ENCODE results near the gene TMEM185B. TPM values are rescaled to one million over a fixed set of nuclear protein-coding genes. Genes with fewer than 3 reads are reported as not detected.

The TMEM185B gene
- total RNA-seq, 2 experiments from 2014 or later: 15.9 to 17.3 TPM

GRCh38 chr2:120251880-120252224, 28.7 kb upstream of the TMEM185B start:
- ChIA-PET POLR2A (interaction anchor here (0.6 to 1.7 kb wide), 8 partner anchors 15 to 1279 kb away, joined by 3 to 9 read pairs (median 3); partner anchors contain the start of genes RNU4ATAC and TMEM185B), CTCF (interaction anchor here (1.0 to 4.7 kb wide), 7 partner anchors 12 to 75 kb away, joined by 3 to 20 read pairs (median 4); no protein-coding TSS in a partner anchor)
- peak overlapping the region; percentile 83 for H3K27ac Mint-ChIP-seq
- H3K4me3 Mint-ChIP-seq: peak overlapping the region; percentile 92
- DNase-seq (no peak), ATAC-seq (no peak)
- H3K36me3 Mint-ChIP-seq (ENCODE audit: low read depth): peaks cover 11% of the 10 kb centered on the region
- no peaks in the 10 kb centered on the region for H3K9me3 Mint-ChIP-seq (ENCODE audit: low read depth)
- peaks cover 35% of the 10 kb centered on the region for H3K4me1 Mint-ChIP-seq
- H3K27me3 Mint-ChIP-seq: peaks cover 6% of the 10 kb centered on the region
- intact Hi-C loops (cut with DNase I, micrococcal nuclease): loop anchor here (1.0 to 10.0 kb wide), 8 partner anchors 20 to 885 kb away; partner anchors contain the start of genes TMEM185B (in 2 of the 2), C2orf76 (in 1 of the 2), DBI (in 1 of the 2) and EPB41L5 (in 1 of the 2)

- H3K36me3 Mint-ChIP-seq (ENCODE audit: low read depth): peaks cover 5% of the 10 kb centered on the region
- H3K9me3 Mint-ChIP-seq (ENCODE audit: low read depth): no peaks in the 10 kb centered on the region
- DNase-seq: no peak
These were observed 27.9 kb upstream of the TMEM185B start for GRCh38 chr2:120251078-120251477.

DNA sequence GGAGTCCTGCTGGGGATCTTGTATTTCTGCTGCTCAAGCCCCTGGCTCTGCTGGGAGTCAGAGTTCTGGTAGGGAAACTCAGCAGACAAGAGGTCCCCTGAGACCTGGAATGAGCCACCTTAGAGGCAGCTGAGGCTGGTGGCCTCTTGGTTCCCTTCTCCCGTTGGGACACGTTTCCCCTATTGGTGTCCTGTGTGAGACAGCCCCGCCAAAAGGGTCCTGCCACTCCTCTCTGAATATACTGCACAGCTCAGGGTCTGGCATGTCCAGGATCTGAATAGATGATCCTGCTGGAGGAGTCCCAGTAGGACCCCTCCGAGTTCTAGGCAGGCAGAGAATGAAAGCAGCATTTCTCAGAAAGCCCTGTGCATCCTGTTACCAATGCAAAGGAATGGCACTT, 27.4 kb upstream of the TMEM185B start:
- Mint-ChIP-seq H3K4me1 (peaks cover 23% of the 10 kb centered on the region), H3K9me3 (ENCODE audit: low read depth) (no peaks in the 10 kb centered on the region), H3K36me3 (ENCODE audit: low read depth) (peaks cover 3% of the 10 kb centered on the region), H3K27ac (no peak overlapping the region), H3K27me3 (peaks cover 6% of the 10 kb centered on the region), H3K4me3 (no peak overlapping the region)
- ATAC-seq (no peak), DNase-seq (no peak)
- ChIA-PET POLR2A (no interaction called here), CTCF (interaction anchor here (0.8 to 4.7 kb wide), 4 partner anchors 10 to 465 kb away, joined by 3 to 20 read pairs (median 3); no protein-coding TSS in a partner anchor)
- intact Hi-C loops (cut with DNase I, micrococcal nuclease): loop anchor here in 1 of 2 experiments (2.0 to 10.0 kb wide), 2 partner anchors 496 to 884 kb away; partner anchors contain the start of genes C2orf76, DBI and PTPN4

More at GRCh38 chr2:120251078-120251477, 27.9 kb upstream of the TMEM185B start:
- no peak for ATAC-seq
- Mint-ChIP-seq H3K27ac (no peak overlapping the region), H3K4me3 (no peak overlapping the region), H3K4me1 (peaks cover 27% of the 10 kb centered on the region), H3K27me3 (peaks cover 6% of the 10 kb centered on the region)
- POLR2A ChIA-PET: no interaction called here
- CTCF ChIA-PET: interaction anchor here (1.2 to 4.7 kb wide), 3 partner anchors 11 to 62 kb away, joined by 3 to 20 read pairs (median 4); no protein-coding TSS in a partner anchor
- intact Hi-C loops (cut with DNase I, micrococcal nuclease): loop anchor here in 1 of 2 experiments (2.0 to 10.0 kb wide), 2 partner anchors 496 to 884 kb away; partner anchors contain the start of genes C2orf76, DBI and PTPN4

DNA sequence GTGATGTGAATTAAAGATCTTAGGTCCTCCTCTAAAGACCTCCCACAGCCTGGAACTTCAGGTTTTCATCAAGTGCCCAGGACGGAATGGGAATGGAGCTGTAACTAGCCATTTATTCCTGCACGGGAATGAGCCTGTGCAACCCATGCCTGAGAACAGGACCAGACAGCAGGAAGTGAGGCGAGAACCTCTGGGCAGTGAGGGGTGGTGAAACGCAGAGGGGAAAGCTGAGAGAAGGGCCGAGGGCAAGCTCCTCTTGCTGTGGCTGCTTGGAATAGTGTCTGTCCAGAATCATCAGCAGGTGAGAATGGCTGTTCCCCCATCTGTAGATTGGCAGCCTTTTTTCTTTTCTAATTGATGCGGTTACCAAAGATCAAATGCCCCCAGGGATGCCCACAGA, 24.7 kb upstream of the TMEM185B start:
- no peak overlapping the region for H3K27ac Mint-ChIP-seq
- no peak overlapping the region for H3K4me3 Mint-ChIP-seq
- H3K9me3 Mint-ChIP-seq (ENCODE audit: low read depth): peaks cover 4% of the 10 kb centered on the region
- intact Hi-C loops (cut with DNase I, micrococcal nuclease): no loop called here
- peaks cover 4% of the 10 kb centered on the region for H3K4me1 Mint-ChIP-seq
- ATAC-seq: no peak
- ChIA-PET CTCF (interaction anchor here (1.0 kb wide), 1 partner anchor 15 kb away, joined by 4 read pairs; no protein-coding TSS in a partner anchor), POLR2A (no interaction called here)
- DNase-seq: no peak
- peaks cover 6% of the 10 kb centered on the region for H3K27me3 Mint-ChIP-seq
- H3K36me3 Mint-ChIP-seq (ENCODE audit: low read depth): no peaks in the 10 kb centered on the region

DNA sequence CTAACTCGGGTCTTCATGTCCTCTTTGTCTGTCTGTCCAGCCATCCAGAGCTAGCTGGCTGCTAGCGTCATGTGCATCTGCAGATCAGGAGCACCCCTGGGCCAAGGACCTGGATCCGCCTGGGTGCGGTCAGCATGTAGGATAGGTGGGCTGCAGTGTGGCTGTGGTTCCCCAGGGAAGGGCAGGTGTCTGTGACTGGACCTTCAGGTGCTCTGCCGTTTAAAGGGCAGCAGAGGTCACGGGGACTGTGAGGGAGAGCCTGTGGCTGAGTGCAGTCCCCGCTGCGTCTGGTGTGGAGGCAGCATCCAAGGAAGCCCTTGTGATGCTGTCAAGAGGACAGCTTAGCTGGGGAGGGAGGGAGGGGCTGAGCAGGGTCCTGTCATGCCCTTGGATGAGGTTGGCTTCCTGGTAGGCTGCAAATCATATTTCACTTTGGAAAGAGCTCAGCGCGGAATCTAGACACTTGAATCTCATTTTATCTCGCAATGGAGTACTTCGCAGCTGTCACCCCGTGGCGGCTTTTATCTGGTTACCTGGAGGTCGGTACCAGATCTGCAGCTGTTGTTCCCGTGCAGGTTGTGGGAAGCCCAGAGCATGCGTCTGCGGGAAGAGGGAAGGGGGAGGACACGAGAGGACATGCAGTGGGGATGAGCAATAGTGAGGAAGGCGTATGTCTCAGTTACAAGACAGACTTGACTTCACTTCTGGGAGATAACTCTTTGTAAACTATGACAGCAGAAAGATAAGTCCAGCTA, 23.5 kb upstream of the TMEM185B start:
- intact Hi-C loops (cut with DNase I, micrococcal nuclease): no loop called here
- ChIA-PET CTCF (interaction anchor here (1.0 kb wide), 1 partner anchor 14 kb away, joined by 4 read pairs; no protein-coding TSS in a partner anchor), POLR2A (no interaction called here)
- ATAC-seq (no peak), DNase-seq (no peak)
- Mint-ChIP-seq H3K27me3 (peaks cover 6% of the 10 kb centered on the region), H3K27ac (no peak overlapping the region), H3K4me3 (no peak overlapping the region), H3K9me3 (ENCODE audit: low read depth) (peaks cover 4% of the 10 kb centered on the region), H3K4me1 (peaks cover 1% of the 10 kb centered on the region), H3K36me3 (ENCODE audit: low read depth) (no peaks in the 10 kb centered on the region)

DNA sequence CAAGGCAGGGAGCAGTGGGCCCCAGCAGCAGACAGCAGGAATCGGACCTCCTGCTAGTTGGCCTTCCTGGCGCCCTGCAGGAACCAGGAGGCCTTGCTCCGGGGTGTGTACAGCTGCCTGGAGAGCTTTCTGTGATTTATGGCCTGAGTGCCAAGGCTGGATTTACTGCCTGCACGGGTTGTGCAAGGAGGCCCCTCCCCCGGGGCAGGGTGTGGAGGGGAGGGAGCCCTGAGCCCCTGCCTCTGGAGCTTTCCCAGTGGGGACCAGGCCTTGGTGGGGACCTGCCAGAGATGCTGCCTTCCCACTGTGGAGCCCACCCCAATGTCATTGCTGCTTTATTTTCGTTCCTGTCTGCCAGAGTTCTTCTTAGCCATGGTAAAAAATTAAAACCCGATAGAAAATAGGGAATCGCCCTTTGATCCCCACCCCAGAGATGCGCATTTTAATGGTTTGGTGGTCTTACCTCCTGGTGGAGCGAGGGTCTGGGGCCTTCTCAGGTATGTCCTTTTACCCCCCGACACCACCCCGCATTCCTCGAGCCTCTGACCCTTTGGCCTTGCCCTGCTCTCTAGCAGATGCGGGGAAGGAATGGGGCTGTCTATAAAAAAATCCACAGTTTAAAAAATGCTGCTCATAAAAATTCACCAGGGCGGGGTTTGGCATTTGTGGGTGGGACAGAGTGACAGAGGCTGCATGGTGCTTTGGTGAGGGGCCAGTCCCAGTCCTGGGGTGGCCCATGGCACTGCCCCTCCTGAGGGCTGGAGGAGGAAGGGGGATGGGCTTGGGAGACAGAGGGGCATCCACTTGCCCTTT, 22.5 kb upstream of the TMEM185B start:
- POLR2A ChIA-PET: interaction anchor here (0.6 kb wide), 1 partner anchor 369 kb away, joined by 3 read pairs; no protein-coding TSS in a partner anchor
- H3K9me3 Mint-ChIP-seq (ENCODE audit: low read depth): peaks cover 4% of the 10 kb centered on the region
- ATAC-seq: no peak

GRCh38 chr2:120244656-120245519, 21.7 kb upstream of the TMEM185B start:
- CTCF ChIA-PET: interaction anchor here (0.6 kb wide), 1 partner anchor 1111 kb away, joined by 4 read pairs; no protein-coding TSS in a partner anchor
- H3K4me3 Mint-ChIP-seq: no peak overlapping the region
- intact Hi-C loops (cut with DNase I, micrococcal nuclease): no loop called here
- no peaks in the 10 kb centered on the region for H3K4me1 Mint-ChIP-seq
- peaks cover 4% of the 10 kb centered on the region for H3K9me3 Mint-ChIP-seq (ENCODE audit: low read depth)
- no peaks in the 10 kb centered on the region for H3K36me3 Mint-ChIP-seq (ENCODE audit: low read depth)
- DNase-seq: no peak
- ATAC-seq: no peak
- H3K27me3 Mint-ChIP-seq: peaks cover 6% of the 10 kb centered on the region
- H3K27ac Mint-ChIP-seq: no peak overlapping the region
- POLR2A ChIA-PET: interaction anchor here (0.6 kb wide), 1 partner anchor 370 kb away, joined by 3 read pairs; no protein-coding TSS in a partner anchor

More for the DNA sequence above, 22.5 kb upstream of the TMEM185B start:
- Mint-ChIP-seq H3K36me3 (ENCODE audit: low read depth) (no peaks in the 10 kb centered on the region), H3K4me1 (no peaks in the 10 kb centered on the region), H3K4me3 (no peak overlapping the region), H3K27me3 (peaks cover 6% of the 10 kb centered on the region), H3K27ac (no peak overlapping the region)
- no peak for DNase-seq
- intact Hi-C loops (cut with DNase I, micrococcal nuclease): no loop called here
- CTCF ChIA-PET: no interaction called here

GRCh38 chr2:120243875-120244553, 20.8 kb upstream of the TMEM185B start:
- H3K4me1 Mint-ChIP-seq: no peaks in the 10 kb centered on the region
- H3K27ac Mint-ChIP-seq: no peak overlapping the region
- H3K36me3 Mint-ChIP-seq (ENCODE audit: low read depth): no peaks in the 10 kb centered on the region
- ChIA-PET CTCF (interaction anchor here (0.6 kb wide), 1 partner anchor 1112 kb away, joined by 4 read pairs; no protein-coding TSS in a partner anchor), POLR2A (no interaction called here)
- H3K4me3 Mint-ChIP-seq: no peak overlapping the region
- no peak for DNase-seq
- no peak for ATAC-seq
- H3K9me3 Mint-ChIP-seq (ENCODE audit: low read depth): peaks cover 4% of the 10 kb centered on the region
- peaks cover 6% of the 10 kb centered on the region for H3K27me3 Mint-ChIP-seq
- intact Hi-C loops (cut with DNase I, micrococcal nuclease): no loop called here

- Mint-ChIP-seq H3K27me3 (peaks cover 2% of the 10 kb centered on the region), H3K9me3 (ENCODE audit: low read depth) (peaks cover 4% of the 10 kb centered on the region), H3K27ac (no peak overlapping the region), H3K4me1 (no peaks in the 10 kb centered on the region), H3K36me3 (ENCODE audit: low read depth) (no peaks in the 10 kb centered on the region), H3K4me3 (no peak overlapping the region)
- ChIA-PET POLR2A (no interaction called here), CTCF (no interaction called here)
- DNase-seq: no peak
- intact Hi-C loops (cut with DNase I, micrococcal nuclease): no loop called here
- no peak for ATAC-seq
These were observed 20.0 kb upstream of the TMEM185B start for GRCh38 chr2:120243211-120243610.

GRCh38 chr2:120241684-120242083, 18.5 kb upstream of the TMEM185B start:
- no peak overlapping the region for H3K4me3 Mint-ChIP-seq
- peaks cover 4% of the 10 kb centered on the region for H3K9me3 Mint-ChIP-seq (ENCODE audit: low read depth)
- H3K27ac Mint-ChIP-seq: no peak overlapping the region
- CTCF ChIA-PET: interaction anchor here (1.0 kb wide), 2 partner anchors 8 to 71 kb away, joined by 3 read pairs; no protein-coding TSS in a partner anchor
- no peak for DNase-seq
- no peak for ATAC-seq
- H3K27me3 Mint-ChIP-seq: no peaks in the 10 kb centered on the region
- intact Hi-C loops (cut with DNase I, micrococcal nuclease): no loop called here
- H3K4me1 Mint-ChIP-seq: no peaks in the 10 kb centered on the region
- POLR2A ChIA-PET: no interaction called here
- no peaks in the 10 kb centered on the region for H3K36me3 Mint-ChIP-seq (ENCODE audit: low read depth)

All from activated CD4-positive, alpha-beta T cell treated with anti-CD3 and anti-CD28 coated beads for 36 hours (primary cell).